ENCODE data around the gene GSN. TPM values are rescaled to one million over a fixed set of nuclear protein-coding genes. Genes with fewer than 3 reads are reported as not detected.

Gene GSN
- total and polyA plus RNA-seq, 2 of the 13 experiments (the other 11 are each of a cell fraction or from before 2014, with no cell fraction given) = 294 to 307 TPM

DNA sequence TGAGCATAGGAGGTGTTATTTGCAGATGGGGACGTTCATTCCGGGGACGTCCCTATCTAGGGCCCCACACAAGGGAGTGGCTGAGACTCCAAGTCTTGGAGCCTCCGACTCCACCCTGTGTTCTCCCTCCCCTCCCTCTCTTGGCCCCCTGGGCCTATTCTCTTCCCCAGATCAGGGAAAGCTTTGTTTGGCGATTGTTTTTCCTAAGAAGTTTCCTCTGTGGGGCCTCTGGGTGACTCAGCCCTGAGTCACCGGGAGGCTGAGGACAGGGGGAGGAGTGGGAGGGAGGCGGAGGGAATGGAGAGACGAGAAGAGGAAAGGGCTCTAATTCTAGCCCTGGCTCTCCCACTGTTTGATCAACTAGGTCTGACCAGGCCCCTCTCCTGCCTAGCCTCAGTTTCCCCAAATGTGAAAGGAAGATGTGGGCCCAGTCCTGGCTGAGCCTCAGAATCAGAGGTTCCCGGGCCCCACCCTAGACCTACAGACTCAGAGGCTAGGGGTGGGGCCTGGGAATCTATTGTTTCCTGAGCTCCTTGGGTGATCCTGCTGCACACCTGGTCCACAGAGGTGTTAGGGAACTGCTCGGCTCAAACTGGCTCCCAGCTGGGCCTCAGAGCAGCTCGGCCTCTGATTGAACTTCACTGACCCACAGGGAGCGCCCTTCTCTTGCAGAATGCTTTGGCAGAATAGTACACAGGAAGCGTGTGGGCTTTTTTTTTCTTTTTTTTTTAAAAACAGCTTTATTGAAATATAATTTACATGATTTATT, 19.2 kb downstream of the GSN start (continued):
- TF ChIP-seq, protein P1, sequence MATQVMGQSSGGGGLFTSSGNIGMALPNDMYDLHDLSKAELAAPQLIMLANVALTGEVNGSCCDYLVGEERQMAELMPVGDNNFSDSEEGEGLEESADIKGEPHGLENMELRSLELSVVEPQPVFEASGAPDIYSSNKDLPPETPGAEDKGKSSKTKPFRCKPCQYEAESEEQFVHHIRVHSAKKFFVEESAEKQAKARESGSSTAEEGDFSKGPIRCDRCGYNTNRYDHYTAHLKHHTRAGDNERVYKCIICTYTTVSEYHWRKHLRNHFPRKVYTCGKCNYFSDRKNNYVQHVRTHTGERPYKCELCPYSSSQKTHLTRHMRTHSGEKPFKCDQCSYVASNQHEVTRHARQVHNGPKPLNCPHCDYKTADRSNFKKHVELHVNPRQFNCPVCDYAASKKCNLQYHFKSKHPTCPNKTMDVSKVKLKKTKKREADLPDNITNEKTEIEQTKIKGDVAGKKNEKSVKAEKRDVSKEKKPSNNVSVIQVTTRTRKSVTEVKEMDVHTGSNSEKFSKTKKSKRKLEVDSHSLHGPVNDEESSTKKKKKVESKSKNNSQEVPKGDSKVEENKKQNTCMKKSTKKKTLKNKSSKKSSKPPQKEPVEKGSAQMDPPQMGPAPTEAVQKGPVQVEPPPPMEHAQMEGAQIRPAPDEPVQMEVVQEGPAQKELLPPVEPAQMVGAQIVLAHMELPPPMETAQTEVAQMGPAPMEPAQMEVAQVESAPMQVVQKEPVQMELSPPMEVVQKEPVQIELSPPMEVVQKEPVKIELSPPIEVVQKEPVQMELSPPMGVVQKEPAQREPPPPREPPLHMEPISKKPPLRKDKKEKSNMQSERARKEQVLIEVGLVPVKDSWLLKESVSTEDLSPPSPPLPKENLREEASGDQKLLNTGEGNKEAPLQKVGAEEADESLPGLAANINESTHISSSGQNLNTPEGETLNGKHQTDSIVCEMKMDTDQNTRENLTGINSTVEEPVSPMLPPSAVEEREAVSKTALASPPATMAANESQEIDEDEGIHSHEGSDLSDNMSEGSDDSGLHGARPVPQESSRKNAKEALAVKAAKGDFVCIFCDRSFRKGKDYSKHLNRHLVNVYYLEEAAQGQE (IDR thresholded peaks at IDR 0.05; ENCODE audit: borderline replicate concordance in 1 of 2, low read depth in 1 of 2, low read length in 2 of 2) = 0 out of 4 replicates have a peak, but pooled peaks of 1 of the 2 experiments have one; percentile 16
- TF ChIP-seq, protein P2, sequence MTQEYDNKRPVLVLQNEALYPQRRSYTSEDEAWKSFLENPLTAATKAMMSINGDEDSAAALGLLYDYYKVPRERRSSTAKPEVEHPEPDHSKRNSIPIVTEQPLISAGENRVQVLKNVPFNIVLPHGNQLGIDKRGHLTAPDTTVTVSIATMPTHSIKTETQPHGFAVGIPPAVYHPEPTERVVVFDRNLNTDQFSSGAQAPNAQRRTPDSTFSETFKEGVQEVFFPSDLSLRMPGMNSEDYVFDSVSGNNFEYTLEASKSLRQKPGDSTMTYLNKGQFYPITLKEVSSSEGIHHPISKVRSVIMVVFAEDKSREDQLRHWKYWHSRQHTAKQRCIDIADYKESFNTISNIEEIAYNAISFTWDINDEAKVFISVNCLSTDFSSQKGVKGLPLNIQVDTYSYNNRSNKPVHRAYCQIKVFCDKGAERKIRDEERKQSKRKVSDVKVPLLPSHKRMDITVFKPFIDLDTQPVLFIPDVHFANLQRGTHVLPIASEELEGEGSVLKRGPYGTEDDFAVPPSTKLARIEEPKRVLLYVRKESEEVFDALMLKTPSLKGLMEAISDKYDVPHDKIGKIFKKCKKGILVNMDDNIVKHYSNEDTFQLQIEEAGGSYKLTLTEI (CRISPR knock-in tag; conservative IDR thresholded peaks at IDR 0.05) = no peak
- TF ChIP-seq ZNF496 (CRISPR knock-in tag; IDR thresholded peaks at IDR 0.05; ENCODE audit: insufficient replicate concordance) (no peak), CHD2 (IDR thresholded peaks at IDR 0.05; ENCODE audit: low read depth, low read length) (no peak), SYNCRIP (IDR thresholded peaks at IDR 0.05; ENCODE audit: insufficient read depth, low read depth, low read length) (no peak), ZNF121 (CRISPR knock-in tag; IDR thresholded peaks at IDR 0.05) (no peak), TEAD3 (CRISPR knock-in tag; optimal IDR thresholded peaks at IDR 0.05; ENCODE audit: borderline replicate concordance) (peak; percentile 10), KDM2A (CRISPR knock-in tag; IDR thresholded peaks at IDR 0.05; ENCODE audit: borderline replicate concordance, low read depth) (peak; percentile 55; the same call in 1 of the 2 replicates), MTF2 (CRISPR knock-in tag; IDR thresholded peaks at IDR 0.05; ENCODE audit: borderline replicate concordance) (no peak), NFE2 (CRISPR knock-in tag; IDR thresholded peaks at IDR 0.05) (no peak), HOXA5 (CRISPR knock-in tag; IDR thresholded peaks at IDR 0.05) (no peak), ZC3H13 (CRISPR knock-in tag; IDR thresholded peaks at IDR 0.05) (no peak), NR1H2 (CRISPR knock-in tag; IDR thresholded peaks at IDR 0.05; ENCODE audit: borderline replicate concordance, low read depth) (no peak), SRSF4 (IDR thresholded peaks at IDR 0.05; ENCODE audit: low read depth, low read length, poor library complexity, severe bottlenecking) (no peak), KLF13 (CRISPR knock-in tag; IDR thresholded peaks at IDR 0.05) (no peak), ZNF234 (CRISPR knock-in tag; conservative IDR thresholded peaks at IDR 0.05) (no peak), ZFP36L2 (CRISPR knock-in tag; IDR thresholded peaks at IDR 0.05) (no peak)
- TF ChIP-seq, protein P3, sequence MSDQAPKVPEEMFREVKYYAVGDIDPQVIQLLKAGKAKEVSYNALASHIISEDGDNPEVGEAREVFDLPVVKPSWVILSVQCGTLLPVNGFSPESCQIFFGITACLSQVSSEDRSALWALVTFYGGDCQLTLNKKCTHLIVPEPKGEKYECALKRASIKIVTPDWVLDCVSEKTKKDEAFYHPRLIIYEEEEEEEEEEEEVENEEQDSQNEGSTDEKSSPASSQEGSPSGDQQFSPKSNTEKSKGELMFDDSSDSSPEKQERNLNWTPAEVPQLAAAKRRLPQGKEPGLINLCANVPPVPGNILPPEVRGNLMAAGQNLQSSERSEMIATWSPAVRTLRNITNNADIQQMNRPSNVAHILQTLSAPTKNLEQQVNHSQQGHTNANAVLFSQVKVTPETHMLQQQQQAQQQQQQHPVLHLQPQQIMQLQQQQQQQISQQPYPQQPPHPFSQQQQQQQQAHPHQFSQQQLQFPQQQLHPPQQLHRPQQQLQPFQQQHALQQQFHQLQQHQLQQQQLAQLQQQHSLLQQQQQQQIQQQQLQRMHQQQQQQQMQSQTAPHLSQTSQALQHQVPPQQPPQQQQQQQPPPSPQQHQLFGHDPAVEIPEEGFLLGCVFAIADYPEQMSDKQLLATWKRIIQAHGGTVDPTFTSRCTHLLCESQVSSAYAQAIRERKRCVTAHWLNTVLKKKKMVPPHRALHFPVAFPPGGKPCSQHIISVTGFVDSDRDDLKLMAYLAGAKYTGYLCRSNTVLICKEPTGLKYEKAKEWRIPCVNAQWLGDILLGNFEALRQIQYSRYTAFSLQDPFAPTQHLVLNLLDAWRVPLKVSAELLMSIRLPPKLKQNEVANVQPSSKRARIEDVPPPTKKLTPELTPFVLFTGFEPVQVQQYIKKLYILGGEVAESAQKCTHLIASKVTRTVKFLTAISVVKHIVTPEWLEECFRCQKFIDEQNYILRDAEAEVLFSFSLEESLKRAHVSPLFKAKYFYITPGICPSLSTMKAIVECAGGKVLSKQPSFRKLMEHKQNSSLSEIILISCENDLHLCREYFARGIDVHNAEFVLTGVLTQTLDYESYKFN (CRISPR knock-in tag; conservative IDR thresholded peaks at IDR 0.05) = peak; percentile 86

Measured in HepG2 (cell line).